GM23248 (cell line): ENCODE results near the gene TLX3.

ENCODE experiments used
- EZH2 ChIP-seq: fragments of 200-600 bp; sonication (generic); IDR thresholded peaks from 2 replicates; pipeline ENCODE4 v1.6.1; 2018; ENCODE audit warnings: antibody characterized with exemption, mild to moderate bottlenecking; ENCODE audit not compliant: insufficient read depth, poor library complexity, severe bottlenecking
- EZH2phosphoT487 ChIP-seq: fragments of 200-600 bp; sonication (generic); IDR thresholded peaks from 2 replicates; pipeline ENCODE4 v1.6.1; 2018; ENCODE audit warnings: antibody characterized with exemption, moderate library complexity, mild to moderate bottlenecking, low read depth; ENCODE audit not compliant: insufficient read depth

DNA sequence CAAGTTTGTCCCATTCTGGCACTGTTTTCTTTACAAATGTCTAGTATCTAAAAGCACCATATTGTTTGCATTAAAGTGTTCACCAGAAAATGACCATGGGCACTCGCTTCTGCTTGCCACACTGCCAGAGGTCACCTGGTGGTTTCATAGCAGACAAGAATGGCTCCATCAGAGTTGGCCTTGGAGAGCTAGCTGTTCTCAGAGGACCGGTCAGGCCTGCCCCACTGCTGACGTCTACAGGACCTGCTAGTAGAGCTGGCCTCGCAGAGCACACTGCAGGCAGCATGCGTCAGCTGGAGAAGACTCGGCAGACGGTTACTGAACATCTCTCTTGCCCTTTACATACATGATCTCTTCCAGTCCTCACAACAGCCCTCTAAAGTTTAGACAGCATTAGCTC, 8.7 kb upstream of the TLX3 start:
- TF ChIP-seq EZH2phosphoT487 (no peak), EZH2 (no peak)
